HG02943 (cell line): ENCODE data around the gene KRT38.
"Not testable (repeated sequence)": the region's sequence is repeated elsewhere in the genome, so short reads cannot be mapped to it uniquely, and the experiment has no call there.

Source experiments
- ATAC-seq: cut with Tn5 transposase; IDR thresholded peaks from one replicate; pipeline ENCODE4 v1.9.1; 2021; ENCODE audit warnings: mild to moderate bottlenecking, low read depth, moderate library complexity; ENCODE audit not compliant: unreplicated experiment

Gene KRT38

DNA sequence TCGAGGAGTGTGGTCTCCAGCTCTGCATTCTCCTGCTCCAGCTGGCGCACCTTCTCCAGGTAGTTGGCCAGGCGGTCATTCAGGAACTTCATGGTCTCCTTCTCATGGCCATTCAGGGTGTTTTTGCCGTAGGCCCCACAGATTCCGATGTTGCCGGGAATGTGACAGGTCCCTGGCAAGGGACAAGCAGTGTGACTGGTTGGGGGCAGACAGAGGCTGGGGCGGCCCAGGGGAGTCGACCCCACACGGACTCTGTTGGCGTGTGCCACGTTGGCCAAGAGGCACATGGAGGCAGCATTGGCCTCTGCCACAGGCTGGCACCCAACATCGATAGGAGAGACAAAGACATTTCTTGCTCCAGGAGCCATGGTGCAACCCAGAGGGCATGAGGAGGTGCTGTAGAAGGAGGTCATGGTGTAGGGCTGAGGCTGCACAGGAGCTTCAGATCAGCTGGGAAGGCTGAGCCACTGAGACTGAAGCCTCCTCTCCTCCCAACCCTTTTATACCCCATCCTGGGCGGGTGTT is 16.6 kb downstream of the KRT38 start, which contains the start of gene KRT37:
TSS of gene KRT37 (minus strand) at position 475 of the 525 bp plus-strand sequence. CDS start at position 413, 62 bp downstream.
- no peak for ATAC-seq

DNA sequence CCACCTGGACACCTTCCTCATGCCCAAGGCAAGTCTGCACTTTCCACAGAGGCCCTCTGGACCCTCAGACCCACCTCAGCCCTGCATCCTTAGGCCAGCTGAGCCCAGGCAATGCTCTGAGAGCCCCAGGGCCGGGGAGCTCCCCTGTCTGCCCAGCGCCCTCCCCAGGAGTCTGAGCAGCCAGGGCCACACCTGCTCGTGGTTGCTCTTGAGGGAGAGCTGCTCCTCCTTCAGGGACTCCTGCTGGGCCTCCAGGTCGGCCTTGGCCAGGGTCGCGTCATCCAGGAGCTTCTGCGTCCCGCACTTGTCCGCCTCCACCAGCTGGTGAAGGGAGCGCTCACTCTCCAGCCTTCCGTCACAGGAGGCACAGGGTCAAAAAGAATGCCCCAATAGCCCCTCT is 18.2 kb downstream of the KRT38 start:
- not testable (repeated sequence) for ATAC-seq

DNA sequence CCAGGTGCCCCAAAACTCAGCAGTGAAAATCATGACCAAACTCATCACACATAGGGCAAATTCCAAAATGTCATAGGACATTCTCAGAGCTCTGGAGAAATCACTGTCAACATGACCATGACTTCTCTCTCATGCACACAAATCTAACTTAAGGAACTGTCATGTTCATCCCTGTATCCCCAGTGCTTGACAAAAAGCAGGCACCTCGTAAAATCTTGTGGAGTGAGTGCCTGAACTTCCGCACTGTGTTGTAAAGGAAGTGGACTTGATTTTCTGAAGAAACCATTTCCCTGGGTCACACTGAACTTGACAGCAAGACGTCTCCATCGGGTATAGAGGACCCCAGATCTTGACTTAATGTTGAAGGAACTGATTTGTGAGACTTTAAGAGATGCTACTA is 19.2 kb downstream of the KRT38 start:
- ATAC-seq = no peak

DNA sequence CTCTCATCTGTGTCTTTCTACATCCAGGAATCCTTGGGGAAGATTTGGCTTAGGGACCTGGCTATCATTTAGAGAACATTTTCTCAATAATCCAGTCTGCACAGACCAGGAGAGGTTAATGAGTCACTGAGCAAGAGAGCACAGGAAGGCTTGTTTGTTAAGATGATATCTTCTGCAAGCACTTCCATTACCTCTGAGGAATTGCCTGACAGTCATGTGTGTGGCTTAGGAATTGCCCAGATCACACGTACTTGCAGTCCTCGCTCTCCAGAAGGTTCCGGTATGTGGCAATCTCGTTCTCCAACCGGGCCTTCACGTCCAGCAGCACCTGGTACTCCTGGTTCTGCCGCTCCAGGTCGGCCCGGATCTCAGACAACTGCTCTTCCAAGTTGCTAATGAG is 19.7 kb downstream of the KRT38 start:
- ATAC-seq = no peak

DNA sequence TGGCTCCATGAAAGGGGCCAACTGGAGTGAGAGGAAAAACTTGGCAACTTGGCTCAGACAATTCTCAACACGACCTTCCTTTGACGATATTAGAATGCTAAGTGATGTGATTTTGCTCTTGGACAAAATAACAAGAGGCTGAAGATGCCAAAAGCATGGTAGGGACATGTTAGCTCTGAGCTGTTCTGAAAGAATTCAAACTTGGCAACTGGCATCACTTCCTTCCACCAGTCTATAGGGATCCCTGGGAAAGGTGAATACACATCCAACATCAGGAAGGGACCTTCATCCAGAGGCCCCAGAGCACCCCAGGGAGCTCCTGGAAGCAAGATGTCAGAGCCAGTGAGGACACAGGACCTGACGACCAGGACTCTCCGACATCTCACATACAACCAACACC is 20.6 kb downstream of the KRT38 start:
- no peak for ATAC-seq

DNA sequence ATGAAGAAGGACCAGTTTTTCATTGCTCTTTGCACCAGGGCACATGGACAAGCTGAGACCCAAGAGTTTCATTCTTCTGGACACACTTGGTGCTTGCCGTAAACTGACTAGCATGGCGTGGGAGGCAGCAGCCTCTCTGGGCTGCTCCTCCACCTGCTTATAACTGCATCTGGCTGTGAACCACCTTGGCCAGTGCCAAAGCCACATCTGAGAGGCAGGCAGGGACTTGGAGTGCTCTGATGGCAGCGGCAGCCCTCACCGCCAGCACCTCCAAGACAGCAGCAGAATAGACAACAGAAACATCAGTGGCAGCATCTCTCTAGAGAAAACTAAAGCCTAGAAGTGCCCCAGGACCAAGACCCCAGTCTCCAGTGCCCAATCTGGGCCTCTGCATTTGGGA is 21.1 kb downstream of the KRT38 start:
- ATAC-seq = no peak

DNA sequence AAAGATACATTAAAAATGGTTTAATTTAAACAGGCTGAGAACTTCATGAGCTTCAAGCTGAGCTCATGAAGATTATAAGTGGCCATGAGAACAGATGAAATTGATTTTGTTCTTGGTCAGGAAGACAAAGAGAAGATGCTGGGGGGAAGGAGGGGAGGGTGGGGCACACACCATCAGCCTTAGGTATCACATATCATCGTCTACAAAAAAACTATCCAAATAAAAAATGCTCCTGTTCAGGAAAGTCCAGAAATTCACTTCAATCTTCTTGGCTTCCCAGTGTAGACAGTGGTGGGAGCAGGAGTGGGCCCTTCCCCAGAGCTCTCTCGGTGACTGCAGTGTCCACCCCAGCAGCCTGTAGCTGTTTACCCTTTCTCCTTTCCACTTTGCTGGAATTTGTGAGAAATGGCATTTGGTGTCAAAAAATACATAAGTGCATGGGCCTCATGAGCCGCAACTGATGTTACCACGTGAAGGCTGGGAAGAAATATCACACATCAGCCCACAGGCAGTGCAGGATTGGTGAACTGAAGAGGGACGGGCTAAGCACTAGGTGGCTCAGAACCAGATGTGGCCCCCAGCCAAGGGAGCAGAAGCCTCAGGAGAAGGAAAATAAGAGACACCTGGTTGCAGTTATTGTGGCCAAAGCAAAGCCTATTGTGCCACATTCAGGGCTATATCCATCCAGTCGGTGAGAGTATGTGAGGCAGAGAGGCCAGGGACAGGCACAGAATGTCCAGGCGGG is 22.5 kb downstream of the KRT38 start:
- no peak for ATAC-seq

DNA sequence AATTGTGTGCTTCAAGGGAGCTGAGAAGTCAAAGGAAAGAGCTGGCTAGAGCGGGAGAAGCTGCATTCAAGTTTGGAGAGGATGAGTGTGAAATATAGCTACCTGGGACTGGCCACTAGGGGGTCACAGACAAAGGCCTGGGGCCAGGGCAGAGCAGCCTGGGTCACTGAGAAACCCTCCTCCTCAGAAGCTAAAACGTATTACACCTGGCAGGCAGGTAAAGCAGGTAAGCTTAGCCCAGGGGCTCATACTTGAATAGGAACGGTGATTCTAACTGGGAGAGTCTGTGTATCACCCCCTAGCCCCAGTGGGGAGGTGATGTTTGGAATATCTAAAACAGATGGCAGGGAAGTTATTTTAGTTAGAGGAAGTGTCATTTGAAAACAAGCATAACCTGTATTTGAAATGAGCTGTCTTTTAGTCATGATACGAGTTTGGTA is 23.2 kb downstream of the KRT38 start:
- no peak for ATAC-seq

DNA sequence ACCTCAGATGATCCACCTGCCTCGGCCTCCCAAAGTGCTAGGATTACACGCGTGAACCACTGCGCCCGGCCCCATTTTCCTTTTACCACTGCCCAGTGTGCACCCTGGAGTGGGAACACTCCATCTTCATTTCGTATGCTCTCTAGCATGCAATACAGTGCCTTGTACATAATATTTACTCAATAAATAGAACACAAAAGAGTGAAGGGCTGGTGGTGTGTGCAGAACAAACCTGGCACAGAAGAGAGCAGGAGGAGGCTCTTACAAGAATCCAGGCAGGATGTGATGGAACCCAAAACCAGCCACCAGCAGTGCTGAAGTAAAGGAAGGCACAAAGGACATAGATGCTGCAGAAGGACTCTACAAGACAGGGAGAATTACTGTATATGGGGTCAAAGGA is 23.7 kb downstream of the KRT38 start:
- ATAC-seq = no peak

DNA sequence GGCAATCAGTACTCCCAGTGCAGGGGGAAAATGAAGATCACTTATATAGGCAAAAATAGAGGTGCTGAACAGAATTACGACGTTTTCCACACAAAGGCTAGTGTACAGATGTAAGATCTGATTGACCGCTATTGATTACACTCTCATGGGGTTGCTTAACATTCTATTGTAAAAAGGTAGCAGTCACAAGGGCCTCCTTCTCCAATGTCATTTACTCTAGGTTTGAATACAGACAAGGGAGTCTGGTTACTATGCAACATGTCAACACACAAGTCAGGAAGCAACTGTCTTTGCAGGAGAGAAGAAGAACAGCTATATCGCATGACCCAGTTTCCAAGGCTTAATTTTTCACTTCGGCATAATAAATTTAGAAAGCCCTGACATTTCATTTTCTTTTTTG is 24.3 kb downstream of the KRT38 start:
- no peak for ATAC-seq

DNA sequence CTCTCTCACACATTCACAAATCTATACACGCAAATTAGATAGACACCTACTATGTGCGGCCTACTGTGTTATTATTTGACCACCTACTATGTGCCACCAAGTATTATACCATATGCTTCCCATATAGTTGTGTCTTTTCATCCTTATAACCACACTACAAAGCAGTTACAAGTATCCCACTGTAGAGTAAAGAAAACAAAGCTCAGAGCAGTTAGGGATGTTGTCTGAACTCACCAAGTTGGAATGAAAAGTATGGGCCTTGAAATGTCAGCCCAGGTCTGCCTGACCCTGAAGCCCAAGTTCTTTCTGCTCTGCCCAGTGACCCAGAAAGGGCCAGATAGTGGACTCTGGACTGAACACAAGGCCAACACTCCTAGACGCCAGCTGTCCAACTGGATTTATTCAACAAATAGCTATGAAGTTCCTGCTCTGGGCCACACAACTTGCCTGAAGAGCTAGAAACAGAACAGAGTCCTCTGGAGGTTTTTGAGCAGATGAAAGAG is 24.9 kb downstream of the KRT38 start:
- no peak for ATAC-seq

DNA sequence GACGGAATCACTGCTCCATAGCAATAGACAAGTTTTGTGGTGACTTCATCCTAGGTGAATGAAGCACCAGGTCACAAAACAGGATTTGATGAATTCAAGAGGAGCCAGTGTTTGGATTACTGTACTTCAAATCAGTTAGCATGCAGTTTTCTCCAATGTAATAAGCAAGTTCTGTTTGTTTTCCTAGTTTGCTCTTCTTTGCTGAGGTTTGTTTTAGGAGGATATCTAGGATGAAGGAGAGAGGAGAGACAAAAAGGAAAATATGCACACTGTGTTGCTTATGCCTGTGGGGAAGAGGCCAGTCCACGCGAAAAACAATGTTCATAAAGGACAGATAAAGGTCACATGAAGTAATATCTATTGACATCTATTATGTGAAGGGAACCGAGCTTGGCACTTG is 25.4 kb downstream of the KRT38 start:
- ATAC-seq = no peak

DNA sequence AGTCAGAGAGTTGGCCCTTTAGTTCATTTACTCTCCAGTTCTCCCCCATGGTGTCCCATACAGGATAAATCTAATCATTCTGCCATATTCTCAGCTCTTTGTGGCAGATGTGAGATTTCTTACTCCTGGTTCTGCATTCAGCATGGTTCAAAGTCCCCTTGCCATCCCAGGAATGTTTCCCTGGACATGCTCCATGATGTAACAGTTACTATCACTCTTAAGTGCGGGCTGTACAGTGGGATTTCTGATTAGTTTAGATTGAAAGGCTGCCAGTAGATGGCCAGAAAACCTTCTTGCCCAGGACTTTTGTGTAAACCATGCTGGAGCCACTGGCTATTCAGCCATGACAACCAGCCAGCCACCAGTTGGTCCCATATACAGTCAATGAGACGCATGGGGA is 26.8 kb downstream of the KRT38 start:
- ATAC-seq = no peak

DNA sequence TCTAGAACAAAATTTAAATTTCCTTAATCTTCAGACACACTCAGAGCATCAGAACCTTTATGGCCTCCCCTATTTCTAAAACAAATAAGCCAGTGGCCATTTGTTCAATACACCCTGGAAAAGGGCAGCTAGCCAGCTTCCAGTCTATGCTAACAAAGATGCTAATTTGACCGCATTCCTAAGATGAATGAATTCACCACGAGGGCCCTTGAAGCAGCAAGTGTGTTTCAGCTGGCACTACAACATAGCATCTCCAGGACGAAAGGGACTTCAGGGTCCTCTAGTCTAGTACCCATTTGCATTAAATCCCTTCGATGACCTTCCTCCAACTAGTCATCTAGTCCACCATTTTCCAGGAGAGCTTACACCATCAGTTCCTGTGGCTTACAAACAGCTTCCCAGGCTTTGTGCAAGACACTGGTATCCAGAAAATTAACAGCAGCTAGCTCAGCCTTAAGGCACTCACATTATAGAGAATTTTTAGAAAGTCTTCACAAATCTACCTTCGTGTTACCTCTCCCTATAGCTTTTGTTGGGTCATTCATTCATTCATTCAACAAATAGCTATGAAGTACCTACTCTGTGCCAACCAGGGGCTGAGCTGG is 27.3 kb downstream of the KRT38 start:
- no peak for ATAC-seq

DNA sequence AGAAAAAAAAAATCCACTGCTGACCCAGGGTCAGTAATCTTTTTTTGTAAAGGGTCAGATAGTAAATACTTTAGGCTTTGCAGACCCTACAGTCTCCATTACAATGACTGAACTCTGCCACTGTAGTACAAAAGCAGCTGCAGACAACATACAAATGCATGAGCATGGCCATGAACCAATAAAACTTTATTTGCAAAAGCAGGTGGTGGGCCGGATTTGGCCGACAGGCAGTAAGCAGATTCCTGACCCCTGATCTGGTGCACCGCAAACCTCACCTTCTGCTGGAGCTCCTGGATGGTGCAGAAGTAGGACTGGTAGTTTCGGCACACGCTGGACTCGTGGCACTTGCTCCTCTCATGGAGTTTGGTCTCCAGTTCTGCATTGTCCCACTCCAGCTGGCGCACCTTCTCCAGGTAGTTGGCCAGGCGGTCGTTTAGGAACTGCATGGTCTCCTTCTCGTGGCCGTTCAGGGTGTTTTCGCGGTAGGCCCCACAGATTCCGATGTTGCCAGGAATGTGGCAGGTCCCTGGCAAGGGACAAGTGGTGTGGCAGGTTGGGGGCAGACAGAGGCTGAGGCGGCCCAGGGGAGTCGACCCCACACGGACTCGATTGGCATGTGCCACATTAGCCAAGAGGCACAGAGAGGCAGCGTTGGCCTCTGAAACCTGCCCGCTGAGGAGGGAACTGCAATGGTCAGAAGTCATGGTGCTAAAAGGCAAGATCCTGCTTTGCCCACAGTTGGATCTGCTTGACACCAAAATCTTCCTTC is 29.5 kb downstream of the KRT38 start:
- ATAC-seq = no peak

DNA sequence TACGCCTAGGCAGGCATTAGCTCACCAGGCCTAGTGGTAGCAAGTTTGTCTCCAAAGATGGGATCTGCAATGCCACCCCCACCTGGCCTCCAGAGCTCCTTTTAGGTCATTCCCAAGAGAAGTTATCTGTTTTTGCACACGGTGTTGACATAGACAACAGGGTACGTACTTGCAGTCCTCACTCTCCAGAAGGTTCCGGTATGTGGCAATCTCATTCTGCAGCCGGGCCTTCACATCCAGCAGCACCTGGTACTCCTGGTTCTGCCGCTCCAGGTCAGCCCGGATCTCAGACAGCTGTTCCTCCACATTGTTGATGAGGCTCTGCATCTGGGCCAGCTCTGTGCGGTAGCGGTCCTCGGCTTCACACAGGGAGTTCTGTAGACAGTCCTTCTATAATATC is 33.6 kb downstream of the KRT38 start:
- no peak for ATAC-seq

DNA sequence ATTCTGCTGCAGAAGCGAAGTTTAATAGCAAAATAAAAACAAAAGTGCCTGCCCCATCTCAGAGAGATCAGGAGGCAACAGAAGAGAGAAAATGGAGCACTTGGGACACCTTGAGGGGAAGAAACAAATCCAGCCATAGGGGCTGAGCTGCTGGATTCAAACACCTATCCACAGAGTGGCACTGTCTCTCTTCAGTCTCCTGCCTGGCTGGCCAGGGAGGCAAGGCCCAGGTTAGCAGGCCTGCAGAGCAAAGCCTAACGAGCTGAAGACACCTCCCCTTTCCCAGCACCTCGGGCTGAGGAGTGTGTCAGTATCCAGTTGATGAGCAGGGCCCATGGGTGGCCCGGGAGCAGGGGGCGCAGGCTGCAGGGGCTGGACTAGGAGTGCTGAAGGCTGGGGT is 34.6 kb downstream of the KRT38 start:
- no peak for ATAC-seq

DNA sequence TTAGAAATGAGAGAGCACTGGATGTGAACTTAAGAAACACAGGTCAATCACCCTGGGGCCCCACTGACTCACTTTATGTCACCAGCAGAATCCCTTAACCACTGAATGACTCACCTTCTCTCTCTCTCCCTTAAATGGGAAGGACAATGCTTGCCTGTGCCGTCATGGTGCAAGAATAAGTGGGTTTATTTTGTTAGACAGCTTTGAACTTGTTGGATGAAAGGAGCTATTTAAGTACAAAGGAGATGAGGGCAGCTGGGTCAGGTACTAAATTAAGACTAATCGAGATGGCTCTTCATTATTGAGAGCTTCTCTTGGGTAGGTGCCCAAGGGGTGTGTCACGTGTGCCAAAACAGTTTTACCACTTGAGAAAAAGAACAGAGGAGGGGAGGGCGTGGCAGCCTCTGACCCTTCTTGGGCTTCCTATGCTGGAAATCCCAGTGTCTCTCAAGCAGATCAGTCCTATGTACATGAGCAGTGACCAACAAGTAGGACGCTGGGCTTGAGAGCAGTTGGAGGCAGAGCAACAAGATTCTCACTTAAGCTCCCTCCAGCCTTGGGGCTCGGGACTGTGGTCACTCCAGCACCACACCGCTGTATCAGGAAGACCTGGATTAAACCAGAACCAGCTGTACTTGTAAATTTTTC is 36.6 kb downstream of the KRT38 start:
- no peak for ATAC-seq

DNA sequence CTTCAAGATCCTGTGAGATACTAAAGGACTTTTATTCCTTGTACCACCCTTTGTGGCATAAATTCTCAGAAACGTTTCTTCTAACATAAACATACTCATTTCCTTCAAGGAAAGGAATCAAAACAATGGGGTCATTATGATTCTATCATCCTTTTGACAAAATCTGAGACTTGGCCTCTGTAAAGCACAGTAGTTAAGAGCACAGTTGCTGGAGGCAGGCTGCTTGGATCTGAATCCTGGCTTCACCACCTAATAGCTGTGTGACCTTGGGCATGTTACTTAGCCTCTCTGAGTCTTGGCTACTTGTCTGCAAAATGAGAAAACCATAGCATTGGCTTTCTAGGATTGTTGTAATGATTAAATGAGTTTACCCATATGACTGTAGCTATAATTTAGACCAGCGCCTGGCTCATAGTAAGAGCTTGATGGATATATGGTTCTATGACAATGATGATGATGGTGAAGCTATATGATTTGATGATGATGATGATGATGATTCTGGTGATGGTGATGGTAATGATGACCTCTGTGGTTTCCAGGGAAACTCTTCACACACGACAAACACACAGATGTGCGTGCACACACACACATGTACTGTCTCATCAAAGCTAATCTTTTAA is 37.3 kb downstream of the KRT38 start:
- no peak for ATAC-seq

DNA sequence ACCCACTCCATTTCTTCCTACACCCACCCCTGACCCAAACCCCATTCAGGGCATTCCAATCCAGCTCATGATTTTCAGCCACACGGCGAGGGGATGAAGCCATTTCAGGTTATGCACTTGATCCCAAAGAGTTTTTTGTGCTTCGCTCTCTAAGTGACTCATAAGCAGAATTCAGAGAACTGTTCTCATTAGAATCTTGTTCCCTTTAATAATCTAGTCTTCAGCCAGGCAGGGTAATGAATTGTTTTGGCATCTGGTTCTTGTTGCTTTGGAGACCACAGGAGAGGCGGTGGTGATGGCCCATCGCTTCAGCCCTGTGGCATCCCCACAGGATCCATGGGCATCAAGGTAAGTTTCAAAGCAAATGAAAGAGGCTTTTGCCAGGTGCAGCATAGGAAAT is 38.6 kb downstream of the KRT38 start:
- ATAC-seq = no peak
